ENCODE results near the gene ULK4. TPM values are rescaled to one million over a fixed set of nuclear protein-coding genes. Genes with fewer than 3 reads are reported as not detected.

Gene ULK4
- total and polyA plus RNA-seq, 2 donors (not counting 1 experiment from before 2014, with no cell fraction given) = 9.1 to 9.7 TPM

DNA sequence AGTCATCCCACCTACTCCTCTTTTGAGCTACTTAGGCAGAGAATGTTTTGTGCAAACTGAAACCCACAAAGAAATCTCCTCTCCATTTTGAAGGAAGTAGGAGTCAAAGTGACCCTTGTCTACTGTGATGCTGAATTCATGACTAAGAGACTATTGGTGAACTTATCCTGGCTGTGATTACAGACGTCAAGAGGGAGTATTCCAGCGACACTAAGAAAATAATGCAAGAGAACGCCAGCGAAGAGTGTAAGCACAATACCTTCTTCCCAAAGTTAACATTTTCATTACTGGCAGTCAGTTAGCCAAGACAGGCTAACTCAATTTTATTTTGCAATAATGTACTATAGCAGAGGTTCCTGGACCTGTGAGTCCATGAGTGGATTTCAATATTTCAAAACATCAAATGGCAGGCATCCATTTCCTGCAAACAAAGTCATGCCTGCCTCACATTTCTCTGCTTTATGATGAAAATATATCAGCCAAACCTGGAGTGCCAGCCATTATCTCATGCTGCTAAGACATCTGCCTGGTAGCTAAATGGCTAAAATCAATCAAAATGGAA lies 703.6 kb downstream of the ULK4 start:
- Histone ChIP-seq H3K9me3 (ENCODE audit: control insufficient read depth, insufficient read depth, low read depth, low read length) (no peaks in the 10 kb centered on the region), H3K4me3 (replicated peaks in 1 of 4; ENCODE audit: control extremely low read depth in 1 of 4, insufficient read depth in 1 of 4, low read depth in 3 of 4, low read length in 4 of 4) (no peak overlapping the region), H2AFZ (ENCODE audit: low read length) (no peak overlapping the region), H4K20me1 (ENCODE audit: control insufficient read depth, extremely low read depth, insufficient read depth, low read length) (no peaks in the 10 kb centered on the region), H3K79me2 (ENCODE audit: control insufficient read depth, insufficient read depth, low read length) (no peaks in the 10 kb centered on the region), H3K27ac (ENCODE audit: insufficient read depth, low read length) (no peak overlapping the region), H3K9ac (ENCODE audit: insufficient read depth, low read length) (no peak overlapping the region), H3K4me1 (ENCODE audit: control insufficient read depth, extremely low read depth, insufficient read depth, low read length) (no peaks in the 10 kb centered on the region), H3K36me3 (ENCODE audit: control insufficient read depth, insufficient read depth, low read length) (no peaks in the 10 kb centered on the region), H3K4me2 (ENCODE audit: extremely low read depth, insufficient read depth, low read length) (no peak overlapping the region), H3K27me3 (ENCODE audit: control insufficient read depth, insufficient read depth, low read length) (no peaks in the 10 kb centered on the region)
- DNase-seq (ENCODE audit: low read depth in 2 of 2) = no peak
- TF ChIP-seq CTCF (conservative IDR thresholded peaks at IDR 0.05 in 1 of 2, IDR thresholded peaks at IDR 0.05 in 1 of 2; ENCODE audit: low read depth in 1 of 2, low read length in 2 of 2) = no peak
- TF ChIP-seq EZH2 (IDR thresholded peaks at IDR 0.05; ENCODE audit: low read length, missing control alignments) = no peak

DNA sequence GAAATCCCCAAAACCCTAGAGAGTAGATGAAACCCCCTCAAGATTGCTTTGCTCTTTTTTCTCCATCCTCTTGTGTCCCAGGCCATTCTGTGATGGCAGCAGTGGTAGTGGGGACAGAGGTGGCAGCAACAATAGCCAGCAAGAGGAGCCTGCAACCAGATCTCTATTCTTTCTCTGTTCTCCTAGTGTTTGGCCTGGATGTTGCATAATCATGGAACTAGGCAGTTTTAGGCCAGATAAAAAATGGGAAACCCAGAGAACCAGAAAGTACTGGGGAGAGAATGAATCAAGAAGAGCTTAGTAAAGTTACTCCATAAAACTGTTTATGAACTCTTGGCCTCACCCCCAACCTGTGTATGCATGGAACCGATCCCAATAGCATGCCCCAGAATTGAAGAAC lies 710.3 kb downstream of the ULK4 start:
- H2AFZ ChIP-seq (ENCODE audit: low read length) = no peak overlapping the region
- no peak overlapping the region for H3K27ac ChIP-seq (ENCODE audit: insufficient read depth, low read length)
- no peaks in the 10 kb centered on the region for H3K9me3 ChIP-seq (ENCODE audit: control insufficient read depth, insufficient read depth, low read depth, low read length)
- H3K36me3 ChIP-seq (ENCODE audit: control insufficient read depth, insufficient read depth, low read length) = no peaks in the 10 kb centered on the region
- no peak overlapping the region for H3K4me3 ChIP-seq (replicated peaks in 1 of 4; ENCODE audit: control extremely low read depth in 1 of 4, insufficient read depth in 1 of 4, low read depth in 3 of 4, low read length in 4 of 4)
- no peaks in the 10 kb centered on the region for H3K79me2 ChIP-seq (ENCODE audit: control insufficient read depth, insufficient read depth, low read length)
- H3K27me3 ChIP-seq (ENCODE audit: control insufficient read depth, insufficient read depth, low read length) = no peaks in the 10 kb centered on the region
- H4K20me1 ChIP-seq (ENCODE audit: control insufficient read depth, extremely low read depth, insufficient read depth, low read length) = no peaks in the 10 kb centered on the region
- no peak overlapping the region for H3K4me2 ChIP-seq (ENCODE audit: extremely low read depth, insufficient read depth, low read length)
- no peak for TF ChIP-seq EZH2 (IDR thresholded peaks at IDR 0.05; ENCODE audit: low read length, missing control alignments)
- no peak for TF ChIP-seq CTCF (conservative IDR thresholded peaks at IDR 0.05 in 1 of 2, IDR thresholded peaks at IDR 0.05 in 1 of 2; ENCODE audit: low read depth in 1 of 2, low read length in 2 of 2)
- H3K9ac ChIP-seq (ENCODE audit: insufficient read depth, low read length) = no peak overlapping the region
- DNase-seq (ENCODE audit: low read depth in 2 of 2) = no peak
- H3K4me1 ChIP-seq (ENCODE audit: control insufficient read depth, extremely low read depth, insufficient read depth, low read length) = no peaks in the 10 kb centered on the region

DNA sequence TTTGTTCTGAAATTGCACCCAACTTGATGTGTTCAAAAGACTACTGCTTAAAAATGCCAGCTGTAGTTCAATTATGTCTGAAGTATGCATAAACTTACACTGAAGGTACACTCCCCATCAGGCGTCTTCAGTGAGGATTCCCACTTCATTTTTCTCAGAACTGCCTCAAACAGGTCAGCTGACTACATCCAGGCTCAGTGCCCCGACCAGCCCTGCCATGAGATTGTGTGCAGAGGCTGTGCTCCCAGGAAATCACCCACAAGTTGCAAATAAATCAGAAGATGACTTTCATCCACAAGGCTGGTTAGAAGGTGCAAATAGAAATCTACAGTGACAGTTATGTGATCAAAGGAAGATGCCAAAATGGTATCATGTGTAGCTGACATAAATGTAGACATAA lies 711.1 kb downstream of the ULK4 start:
- no peaks in the 10 kb centered on the region for H3K9me3 ChIP-seq (ENCODE audit: control insufficient read depth, insufficient read depth, low read depth, low read length)
- H3K27ac ChIP-seq (ENCODE audit: insufficient read depth, low read length) = no peak overlapping the region
- no peak overlapping the region for H3K9ac ChIP-seq (ENCODE audit: insufficient read depth, low read length)
- TF ChIP-seq CTCF (conservative IDR thresholded peaks at IDR 0.05 in 1 of 2, IDR thresholded peaks at IDR 0.05 in 1 of 2; ENCODE audit: low read depth in 1 of 2, low read length in 2 of 2) = no peak
- no peak for TF ChIP-seq EZH2 (IDR thresholded peaks at IDR 0.05; ENCODE audit: low read length, missing control alignments)
- no peaks in the 10 kb centered on the region for H3K36me3 ChIP-seq (ENCODE audit: control insufficient read depth, insufficient read depth, low read length)
- H2AFZ ChIP-seq (ENCODE audit: low read length) = no peak overlapping the region
- H3K4me1 ChIP-seq (ENCODE audit: control insufficient read depth, extremely low read depth, insufficient read depth, low read length) = no peaks in the 10 kb centered on the region
- H3K4me3 ChIP-seq (replicated peaks in 1 of 4; ENCODE audit: control extremely low read depth in 1 of 4, insufficient read depth in 1 of 4, low read depth in 3 of 4, low read length in 4 of 4) = no peak overlapping the region
- H3K79me2 ChIP-seq (ENCODE audit: control insufficient read depth, insufficient read depth, low read length) = no peaks in the 10 kb centered on the region
- no peak overlapping the region for H3K4me2 ChIP-seq (ENCODE audit: extremely low read depth, insufficient read depth, low read length)
- no peaks in the 10 kb centered on the region for H3K27me3 ChIP-seq (ENCODE audit: control insufficient read depth, insufficient read depth, low read length)
- no peak for DNase-seq (ENCODE audit: low read depth in 2 of 2)
- no peaks in the 10 kb centered on the region for H4K20me1 ChIP-seq (ENCODE audit: control insufficient read depth, extremely low read depth, insufficient read depth, low read length)
